Measurements from ENCODE around the gene PGM5.

PGM5 gene

GRCh38 chr9:68446836-68447235 is 90.4 kb downstream of the PGM5 start:
- DNase-seq, result no peak

- no peak for DNase-seq
Measured at GRCh38 chr9:68447611-68448010, 91.2 kb downstream of the PGM5 start.

GRCh38 chr9:68454579-68455334 is 98.3 kb downstream of the PGM5 start:
- no peak for DNase-seq

GRCh38 chr9:68455451-68455850 is 99.0 kb downstream of the PGM5 start:
- no peak for DNase-seq

- DNase-seq, result no peak
Measured at GRCh38 chr9:68457803-68458202, 101.4 kb downstream of the PGM5 start.

GRCh38 chr9:68458918-68459317 is 102.5 kb downstream of the PGM5 start:
- no peak for DNase-seq

- no peak for DNase-seq
Measured at GRCh38 chr9:68462105-68462775, 105.8 kb downstream of the PGM5 start.

GRCh38 chr9:68470067-68470466 is 113.7 kb downstream of the PGM5 start:
- DNase-seq, result no peak

- DNase-seq, result no peak
Measured at GRCh38 chr9:68470634-68471033, 114.2 kb downstream of the PGM5 start.

- DNase-seq, result no peak
Measured at GRCh38 chr9:68472119-68472518, 115.7 kb downstream of the PGM5 start.

GRCh38 chr9:68473790-68474189 is 117.4 kb downstream of the PGM5 start:
- no peak for DNase-seq

- no peak for DNase-seq
Measured at GRCh38 chr9:68476422-68476821, 120.0 kb downstream of the PGM5 start.

- no peak for DNase-seq
Measured at GRCh38 chr9:68476847-68477246, 120.4 kb downstream of the PGM5 start.

- no peak for DNase-seq
Measured at GRCh38 chr9:68480807-68481206, 124.4 kb downstream of the PGM5 start.

GRCh38 chr9:68482548-68482947 is 126.1 kb downstream of the PGM5 start:
- DNase-seq, result no peak

- DNase-seq, result no peak
Measured at GRCh38 chr9:68488126-68488525, 131.7 kb downstream of the PGM5 start.

GRCh38 chr9:68489646-68490045 is 133.2 kb downstream of the PGM5 start:
- no peak for DNase-seq

- DNase-seq, result no peak
Measured at GRCh38 chr9:68492806-68493205, 136.4 kb downstream of the PGM5 start.

- DNase-seq, result no peak
Measured at GRCh38 chr9:68493541-68493940, 137.1 kb downstream of the PGM5 start.

GRCh38 chr9:68493958-68494577 is 137.7 kb downstream of the PGM5 start:
- no peak for DNase-seq

GRCh38 chr9:68495247-68495646 is 138.8 kb downstream of the PGM5 start:
- no peak for DNase-seq

- DNase-seq, result no peak
Measured at GRCh38 chr9:68496356-68496755, 139.9 kb downstream of the PGM5 start.

- DNase-seq, result no peak
Measured at GRCh38 chr9:68497629-68498028, 141.2 kb downstream of the PGM5 start.

- no peak for DNase-seq
Measured at GRCh38 chr9:68498816-68499215, 142.4 kb downstream of the PGM5 start.
